Activated naive CD8-positive, alpha-beta T cell treated with anti-CD3 and anti-CD28 coated beads, Interleukin-2, amount 50 U/mL, for 24 hours (primary cell): ENCODE data around the gene HIGD2A.

Experiments
- ATAC-seq: fragments of 150-1000 bp; cut with Tn5 transposase; one replicate; pipeline ENCODE4 v1.10.0; 2021
- DNase-seq: peaks from one replicate; pipeline ENCODE4 v3.0.0; 2021
- H3K27ac Mint-ChIP-seq: one replicate; pipeline ENCODE4 v1.8.0; 2021; ENCODE audit warnings: mild to moderate bottlenecking, mixed read lengths
- H3K27me3 Mint-ChIP-seq: one replicate; pipeline ENCODE4 v1.8.0; 2021; ENCODE audit warnings: mixed read lengths
- H3K36me3 Mint-ChIP-seq: one replicate; pipeline ENCODE4 v1.8.0; 2021; ENCODE audit warnings: low read depth, mixed read lengths
- H3K4me1 Mint-ChIP-seq: one replicate; pipeline ENCODE4 v1.8.0; 2021; ENCODE audit warnings: mixed read lengths
- H3K4me3 Mint-ChIP-seq: one replicate; pipeline ENCODE4 v1.8.0; 2021; ENCODE audit warnings: mild to moderate bottlenecking, moderate library complexity, mixed read lengths
- H3K9me3 Mint-ChIP-seq: one replicate; pipeline ENCODE4 v1.8.0; 2021; ENCODE audit warnings: mixed read lengths

The HIGD2A gene

GRCh38 chr5:176438959-176439757 is 50.6 kb downstream of the HIGD2A start:
- Mint-ChIP-seq H3K27me3 (peaks cover 2% of the 10 kb centered on the region), H3K4me1 (peaks cover 11% of the 10 kb centered on the region), H3K4me3 (no peak overlapping the region), H3K36me3 (no peaks in the 10 kb centered on the region), H3K27ac (no peak overlapping the region), H3K9me3 (no peaks in the 10 kb centered on the region)
- ATAC-seq: no peak
- no peak for DNase-seq
